PC-3 (cell line): ENCODE data around the gene ARL8A. TPM values are rescaled to one million over a fixed set of nuclear protein-coding genes. Genes with fewer than 3 reads are reported as not detected.

Source experiments
- ATAC-seq: fragments of 200-7000 bp; cut with Tn5 transposase; 2 replicates; pipeline ENCODE4 v1.9.1; 2020; ENCODE audit warnings: mild to moderate bottlenecking, moderate library complexity
- BruUV-seq: library from RNA; stranded (reverse); fragments of 400-500 nt; replicated peaks from 2 replicates; lab custom pipeline; 2021; lab: Mats Ljungman, UMichigan
- CTCF ChIA-PET: fragments of 300-600 bp; sonication (Branson Sonifier 250); formaldehyde crosslinking; loops from one replicate; lab custom pipeline; 2022; ENCODE audit warnings: antibody characterized with exemption; lab: Charles Lee
- POLR2A ChIA-PET: fragments of 300-600 bp; sonication (Branson Sonifier 250); formaldehyde crosslinking; loops from one replicate; lab custom pipeline; 2022; ENCODE audit warnings: antibody characterized with exemption; ENCODE audit not compliant: unreplicated experiment; lab: Charles Lee
- DNase-seq: peaks from one replicate; pipeline ENCODE4 v3.0.0-alpha.2; 2015
- H2AFZ ChIP-seq: fragments of 300-600 bp; sonication (generic); 2 replicates; pipeline ENCODE4 v1.6.0; 2016; ENCODE audit warnings: antibody characterized with exemption, low read length
- H3F3A ChIP-seq: fragments of 300-600 bp; sonication (generic); one replicate; pipeline ENCODE4 v1.6.0; 2017; ENCODE audit warnings: antibody characterized with exemption, low read length, control low read depth, mild to moderate bottlenecking; ENCODE audit not compliant: unreplicated experiment
- H3K27ac ChIP-seq: fragments of 300-600 bp; sonication (generic); 2 replicates; pipeline ENCODE4 v1.5.1; 2016; ENCODE audit warnings: mild to moderate bottlenecking, low read length
- H3K27me3 ChIP-seq: fragments of 300-600 bp; sonication (generic); 2 replicates; pipeline ENCODE4 v1.6.1; 2016; ENCODE audit warnings: low read length, mixed read lengths
- H3K36me3 ChIP-seq: fragments of 300-600 bp; sonication (generic); 2 replicates; pipeline ENCODE4 v1.6.1; 2016; ENCODE audit warnings: low read depth, mixed run types, low read length, mixed read lengths
- H3K4me1 ChIP-seq: fragments of 300-600 bp; sonication (generic); 2 replicates; pipeline ENCODE4 v1.5.1; 2016; ENCODE audit warnings: low read length; ENCODE audit not compliant: insufficient read depth
- H3K4me2 ChIP-seq: fragments of 300-600 bp; sonication (generic); 2 replicates; pipeline ENCODE4 v1.6.0; 2016; ENCODE audit warnings: low read length
- H3K4me3 ChIP-seq: fragments of 300-600 bp; sonication (generic); 2 replicates; pipeline ENCODE4 v1.5.1; 2016; ENCODE audit warnings: mild to moderate bottlenecking, low read length, mixed read lengths
- H3K79me2 ChIP-seq: fragments of 300-600 bp; sonication (generic); 2 replicates; pipeline ENCODE4 v1.6.1; 2017; ENCODE audit warnings: low read length, mixed read lengths
- H3K9ac ChIP-seq: fragments of 300-600 bp; sonication (generic); 2 replicates; pipeline ENCODE4 v1.6.0; 2016; ENCODE audit warnings: mild to moderate bottlenecking, low read length
- H3K9me2 ChIP-seq: fragments of 300-600 bp; sonication (generic); replicated peaks from 2 replicates; pipeline ENCODE4 v1.6.1; 2016; ENCODE audit warnings: mixed run types, low read length, mixed read lengths
- H3K9me3 ChIP-seq: fragments of 300-600 bp; sonication (generic); 2 replicates; pipeline ENCODE4 v1.6.1; 2016; ENCODE audit warnings: low read length, mixed read lengths
- H4K20me1 ChIP-seq: fragments of 300-600 bp; sonication (generic); 2 replicates; pipeline ENCODE4 v1.6.1; 2016; ENCODE audit warnings: low read length, mixed read lengths
- CTCF ChIP-seq: fragments of 300-600 bp; sonication (generic); conservative IDR thresholded peaks from 2 replicates; pipeline ENCODE4 v1.5.1; 2017; ENCODE audit warnings: antibody characterized with exemption, low read depth, mild to moderate bottlenecking, low read length
- EZH2 ChIP-seq: fragments of 300-600 bp; sonication (generic); IDR thresholded peaks from one replicate; pipeline ENCODE4 v1.6.1; 2017; ENCODE audit warnings: antibody characterized with exemption, mild to moderate bottlenecking, low read length; ENCODE audit not compliant: unreplicated experiment
- EZH2phosphoT487 ChIP-seq: fragments of 300-600 bp; sonication (generic); IDR thresholded peaks from 2 replicates; pipeline ENCODE4 v1.6.1; 2018; ENCODE audit warnings: mild to moderate bottlenecking, antibody characterized with exemption, low read length, borderline replicate concordance
- intact Hi-C: fragments of 100-400 bp; cut with micrococcal nuclease; formaldehyde crosslinking; loops from 2 replicates; pipeline ENCODE4 v1.9.0; 2023
- total RNA-seq: library from RNA; depleted of rRNA; stranded (reverse); fragments of >200 nt; gene quantifications from 2 replicates; pipeline ENCODE4 v1.2.3, GENCODE V29; 2014

ARL8A gene
- total RNA-seq, 1 experiment from 2014 or later = 20.4 TPM

DNA sequence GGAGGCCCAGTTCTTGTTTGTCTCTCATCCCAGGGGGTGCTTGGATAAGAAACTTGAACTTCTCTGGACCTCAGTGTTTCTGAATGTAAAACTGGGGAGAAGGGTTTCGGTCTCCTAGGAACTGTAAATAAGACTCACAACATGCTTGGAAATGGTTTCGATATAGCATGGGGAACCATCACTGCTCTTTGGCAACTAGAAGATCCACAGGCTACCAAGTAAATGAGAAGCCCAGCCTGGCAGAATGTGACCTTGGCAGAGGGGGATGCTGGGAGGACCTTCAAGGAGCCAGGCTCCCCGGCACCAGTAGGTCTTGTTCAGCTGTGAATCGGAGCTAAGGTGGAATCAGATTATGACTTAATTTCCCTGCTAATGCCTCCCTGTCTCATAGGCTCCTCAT is 3.7 kb downstream of the ARL8A start:
- ChIA-PET CTCF (no interaction called here), POLR2A (no interaction called here)
- no peaks in the 10 kb centered on the region for H4K20me1 ChIP-seq
- DNase-seq (no peak), ATAC-seq (no peak)
- H3K4me3 ChIP-seq = no peak overlapping the region
- H3K27ac ChIP-seq = no peak overlapping the region
- H3K79me2 ChIP-seq = peaks cover 43% of the 10 kb centered on the region
- no peaks in the 10 kb centered on the region for H3K9me3 ChIP-seq
- BruUV-seq = no TSS peak
- H3K27me3 ChIP-seq = no peaks in the 10 kb centered on the region
- no peak overlapping the region for H3K9ac ChIP-seq
- H3F3A ChIP-seq = no peaks in the 10 kb centered on the region
- H3K9me2 ChIP-seq = no peaks in the 10 kb centered on the region
- no peak overlapping the region for H3K4me2 ChIP-seq
- H3K36me3 ChIP-seq = no peaks in the 10 kb centered on the region
- intact Hi-C loops = no loop called here
- no peak overlapping the region for H2AFZ ChIP-seq
- peaks cover 14% of the 10 kb centered on the region; the same call in 1 of the 2 replicates for H3K4me1 ChIP-seq
- TF ChIP-seq EZH2phosphoT487 (no peak), EZH2 (no peak), CTCF (no peak)

GRCh38 chr1:202135221-202135721 is 9.3 kb downstream of the ARL8A start:
- peaks cover 7% of the 10 kb centered on the region; the same call in 1 of the 2 replicates for H3K79me2 ChIP-seq
- ChIA-PET CTCF (no interaction called here), POLR2A (no interaction called here)
- no peak overlapping the region for H3K4me3 ChIP-seq
- intact Hi-C loops = no loop called here
- H3K4me1 ChIP-seq = no peaks in the 10 kb centered on the region
- H4K20me1 ChIP-seq = no peaks in the 10 kb centered on the region
- no peaks in the 10 kb centered on the region for H3K36me3 ChIP-seq
- H3K9me3 ChIP-seq = no peaks in the 10 kb centered on the region
- H2AFZ ChIP-seq = no peak overlapping the region
- no peaks in the 10 kb centered on the region for H3K9me2 ChIP-seq
- peak; percentile 88 for ATAC-seq
- no TSS peak for BruUV-seq
- peak; percentile 67 for DNase-seq
- H3F3A ChIP-seq = no peaks in the 10 kb centered on the region
- H3K4me2 ChIP-seq = no peak overlapping the region
- TF ChIP-seq CTCF = peak; percentile 75
- no peak for TF ChIP-seq EZH2phosphoT487
- no peak overlapping the region for H3K27ac ChIP-seq
- no peaks in the 10 kb centered on the region for H3K27me3 ChIP-seq
- no peak overlapping the region for H3K9ac ChIP-seq

DNA sequence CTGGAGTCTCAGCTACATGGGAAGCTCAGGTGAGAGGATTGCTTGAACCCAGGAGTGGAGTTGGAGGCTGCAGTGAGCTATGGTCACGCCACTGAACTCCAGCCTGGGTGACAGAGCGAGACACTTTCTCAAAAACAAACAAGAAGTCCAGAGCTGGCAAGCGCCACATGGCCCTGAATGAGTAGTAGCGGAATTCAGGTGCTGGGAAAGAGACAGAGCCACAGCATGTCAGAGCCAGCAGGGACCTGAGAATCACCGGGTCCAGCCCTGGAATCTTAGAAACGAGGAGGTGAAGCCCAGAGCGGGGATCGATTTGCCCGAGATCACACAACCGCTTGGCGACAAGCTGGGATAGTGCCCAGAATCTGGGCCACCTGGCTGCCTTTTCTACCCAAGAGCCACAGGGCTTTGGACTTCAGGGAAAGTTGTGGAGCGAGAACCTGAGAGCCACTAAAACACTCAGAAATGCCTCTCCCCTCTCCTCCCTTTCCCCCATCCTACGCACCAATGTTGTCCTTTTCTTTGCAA is 9.8 kb downstream of the ARL8A start:
- H3K27ac ChIP-seq = no peak overlapping the region
- H3K4me2 ChIP-seq = no peak overlapping the region
- POLR2A ChIA-PET = no interaction called here
- H3K9me2 ChIP-seq = no peaks in the 10 kb centered on the region
- H3F3A ChIP-seq = no peaks in the 10 kb centered on the region
- no peak for ATAC-seq
- H3K79me2 ChIP-seq = 0 out of 2 replicates have a peak, but pooled peaks cover 7% of the 10 kb centered on the region
- no peak overlapping the region for H2AFZ ChIP-seq
- no peaks in the 10 kb centered on the region for H3K4me1 ChIP-seq
- CTCF ChIA-PET = no interaction called here
- no peaks in the 10 kb centered on the region for H3K36me3 ChIP-seq
- no peak overlapping the region for H3K9ac ChIP-seq
- intact Hi-C loops = no loop called here
- no peak for TF ChIP-seq EZH2phosphoT487
- no peak for TF ChIP-seq EZH2
- TF ChIP-seq CTCF = no peak
- DNase-seq = no peak
- no peaks in the 10 kb centered on the region for H3K27me3 ChIP-seq
- no TSS peak for BruUV-seq
- H4K20me1 ChIP-seq = no peaks in the 10 kb centered on the region
- H3K4me3 ChIP-seq = no peak overlapping the region
- H3K9me3 ChIP-seq = no peaks in the 10 kb centered on the region
